NCI-H146 treated with DMSO at 0.1 percent for 48 hours (cell line): ENCODE results near the gene USH1G.
"Not testable (repeated sequence)": the region's sequence is repeated elsewhere in the genome, so short reads cannot be mapped to it uniquely, and the experiment has no call there.

Source experiments
- DNase-seq: peaks from one replicate; lab custom pipeline; 2025; ENCODE audit not compliant: unreplicated experiment; lab: John Stamatoyannopoulos, UW

Gene USH1G

DNA sequence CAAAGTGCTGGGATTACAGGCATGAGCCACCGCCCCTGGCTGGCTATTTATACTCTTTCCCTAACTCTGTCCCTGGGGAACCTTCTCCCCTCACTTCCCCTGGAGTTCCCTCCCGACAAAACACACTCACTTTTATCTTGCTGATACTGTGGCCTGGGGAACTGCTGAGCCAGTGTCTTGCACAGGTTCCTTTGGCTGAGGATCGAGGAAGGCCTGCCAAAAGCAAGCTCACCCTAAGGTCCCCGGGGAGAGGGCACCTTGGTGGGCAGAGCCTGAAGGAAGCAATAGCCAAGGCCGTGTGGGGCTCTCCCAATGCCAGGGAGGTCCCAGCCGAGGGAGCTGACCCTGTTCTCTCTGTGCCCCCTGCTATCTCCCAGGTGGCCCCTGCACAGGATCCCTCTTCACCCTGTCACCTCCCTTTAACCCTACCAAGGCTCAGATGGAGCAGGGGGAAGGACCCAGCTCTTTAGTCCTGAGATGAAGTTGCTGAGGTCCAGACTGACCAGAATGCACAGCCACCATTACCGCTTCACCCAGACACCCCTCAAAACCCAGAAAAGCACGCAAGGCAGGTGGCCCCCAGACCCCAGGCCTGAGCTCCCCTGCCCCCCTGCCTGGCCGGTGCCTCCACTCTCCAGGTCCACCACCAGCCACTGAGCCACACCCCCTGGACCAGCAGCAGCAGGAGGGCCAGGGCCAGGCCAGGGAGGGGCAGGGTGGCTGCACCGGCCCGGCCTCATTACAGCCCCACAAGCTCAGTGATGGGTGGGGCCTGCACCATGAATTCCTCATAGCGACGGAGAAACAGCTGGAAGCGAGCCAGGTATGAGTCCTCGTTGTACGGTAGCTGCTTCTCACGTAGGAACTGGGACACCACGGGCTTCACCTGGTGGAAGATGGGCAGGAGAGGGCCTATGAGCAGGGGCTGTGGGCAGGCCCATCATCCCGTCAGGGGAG lies 45.2 kb downstream of the USH1G start:
- peak; percentile 9 for DNase-seq

GRCh38 chr17:74875977-74876593 lies 47.0 kb downstream of the USH1G start:
- no peak for DNase-seq

- no peak for DNase-seq
Observed at GRCh38 chr17:74875155-74875976, 47.7 kb downstream of the USH1G start.

- no peak for DNase-seq
Observed at GRCh38 chr17:74874615-74875037, 48.4 kb downstream of the USH1G start.

DNA sequence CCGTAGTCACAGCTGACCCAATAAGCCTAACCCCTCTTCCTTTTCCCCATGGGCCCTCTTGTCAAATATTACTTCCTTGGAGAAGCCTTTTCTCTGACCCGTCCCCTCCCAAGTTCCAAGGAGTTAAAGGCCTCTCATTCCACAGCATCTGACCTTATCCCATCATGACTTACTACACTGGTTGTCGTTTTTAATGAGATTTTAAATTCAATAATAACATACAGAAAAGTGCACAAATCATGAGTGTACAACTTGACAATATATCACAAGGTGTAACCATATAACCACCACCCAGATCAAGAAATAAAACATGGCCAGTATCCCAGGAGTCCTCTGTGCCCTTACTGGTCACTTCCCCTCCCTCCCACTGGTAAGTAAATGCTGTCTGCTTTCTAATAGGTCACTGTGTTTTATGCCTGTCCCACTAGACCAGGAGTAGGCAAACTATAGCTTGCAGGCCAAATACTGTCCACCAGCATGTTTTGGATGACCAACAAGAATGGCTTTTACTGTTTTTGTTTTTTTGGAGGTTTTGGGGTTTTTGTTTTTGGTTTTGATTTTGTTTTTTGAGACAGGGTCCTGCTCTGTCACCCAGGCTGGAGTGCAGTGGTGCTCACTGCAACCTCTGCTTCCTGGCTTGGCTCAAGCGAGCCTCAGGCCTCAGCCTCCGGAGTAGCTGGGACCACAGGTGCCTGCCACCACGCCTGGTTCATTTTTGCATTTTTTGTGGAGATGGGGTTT lies 49.0 kb downstream of the USH1G start:
- DNase-seq: no peak

DNA sequence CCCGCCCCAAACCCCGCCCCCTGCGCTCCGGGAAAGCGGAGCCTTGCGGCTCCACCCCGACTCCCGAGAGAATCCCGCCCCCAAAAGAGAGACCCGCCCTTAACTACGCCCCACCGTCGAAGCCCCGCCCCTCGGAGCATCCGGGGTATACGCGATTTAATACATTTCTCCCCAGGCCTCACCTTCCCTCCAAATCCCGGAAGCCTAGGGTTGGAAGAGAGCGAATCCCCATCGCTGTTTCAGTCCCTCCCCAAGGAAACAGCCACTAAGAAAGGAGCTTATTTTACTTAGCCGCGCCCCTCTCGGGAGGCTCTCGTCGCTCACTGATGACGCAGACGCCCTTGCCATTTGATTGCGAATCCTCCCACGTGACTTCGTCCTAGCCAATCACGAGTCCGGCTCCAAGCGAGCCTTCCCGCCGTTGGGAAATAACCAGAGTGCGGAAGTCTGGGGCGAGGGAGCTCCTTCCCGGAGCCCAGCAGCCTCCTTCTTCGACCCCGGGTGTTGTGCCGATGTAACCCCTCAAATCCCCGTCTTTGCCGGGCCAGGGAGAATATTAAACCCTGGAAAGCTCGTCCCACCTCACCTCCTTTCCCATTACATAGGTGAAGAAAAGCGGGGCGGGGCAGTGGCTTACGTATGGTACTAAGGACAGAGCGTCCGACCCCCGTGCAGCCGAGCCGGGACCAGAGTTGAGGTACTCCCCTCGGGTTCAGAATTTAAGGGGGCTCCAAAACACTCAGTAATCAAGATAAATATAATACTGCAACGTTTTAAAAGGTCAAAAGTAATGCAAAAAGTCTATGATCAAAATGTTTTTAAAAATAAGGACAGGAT lies 49.8 kb downstream of the USH1G start:
- peak; percentile 99 for DNase-seq

DNA sequence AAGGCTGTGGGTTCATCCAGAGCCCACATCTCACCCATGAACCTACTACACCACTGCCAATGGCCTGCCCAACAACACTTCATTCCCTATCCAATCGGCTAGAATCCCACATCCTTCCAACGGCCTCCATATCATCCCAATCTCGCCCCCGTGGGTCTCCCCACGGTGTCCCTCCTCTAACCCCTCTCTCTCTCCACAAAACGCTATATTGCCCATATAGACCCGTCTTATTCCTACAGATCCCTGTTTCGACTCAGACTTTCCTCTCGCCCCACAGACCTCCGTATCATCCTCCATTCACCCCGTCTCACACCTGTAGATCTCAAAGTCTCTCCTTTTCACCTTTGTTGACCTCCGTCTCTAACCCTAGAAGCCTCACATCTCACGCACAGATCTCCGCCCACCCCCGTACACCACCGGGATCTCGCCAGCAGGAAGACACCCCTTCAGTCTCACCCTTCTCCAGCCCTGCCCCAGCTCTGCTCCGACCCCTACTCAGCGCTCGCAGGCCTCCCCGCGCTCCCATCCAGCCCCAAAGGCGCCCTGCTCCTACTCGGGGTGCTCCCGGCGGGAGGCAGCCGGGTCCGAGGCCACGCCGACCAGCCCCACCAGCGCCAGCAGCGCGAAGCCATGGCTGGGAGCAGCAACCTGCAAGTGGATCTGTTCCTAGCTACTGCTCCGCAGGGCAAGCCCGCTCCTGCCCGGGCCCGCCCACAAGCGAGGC lies 50.6 kb downstream of the USH1G start, which contains the start of gene FDXR:
Gene FDXR (minus strand): TSS at position 682 of the 724 bp plus-strand sequence. CDS start 50 bp downstream, at position 632.
- DNase-seq: peak; percentile 35

DNA sequence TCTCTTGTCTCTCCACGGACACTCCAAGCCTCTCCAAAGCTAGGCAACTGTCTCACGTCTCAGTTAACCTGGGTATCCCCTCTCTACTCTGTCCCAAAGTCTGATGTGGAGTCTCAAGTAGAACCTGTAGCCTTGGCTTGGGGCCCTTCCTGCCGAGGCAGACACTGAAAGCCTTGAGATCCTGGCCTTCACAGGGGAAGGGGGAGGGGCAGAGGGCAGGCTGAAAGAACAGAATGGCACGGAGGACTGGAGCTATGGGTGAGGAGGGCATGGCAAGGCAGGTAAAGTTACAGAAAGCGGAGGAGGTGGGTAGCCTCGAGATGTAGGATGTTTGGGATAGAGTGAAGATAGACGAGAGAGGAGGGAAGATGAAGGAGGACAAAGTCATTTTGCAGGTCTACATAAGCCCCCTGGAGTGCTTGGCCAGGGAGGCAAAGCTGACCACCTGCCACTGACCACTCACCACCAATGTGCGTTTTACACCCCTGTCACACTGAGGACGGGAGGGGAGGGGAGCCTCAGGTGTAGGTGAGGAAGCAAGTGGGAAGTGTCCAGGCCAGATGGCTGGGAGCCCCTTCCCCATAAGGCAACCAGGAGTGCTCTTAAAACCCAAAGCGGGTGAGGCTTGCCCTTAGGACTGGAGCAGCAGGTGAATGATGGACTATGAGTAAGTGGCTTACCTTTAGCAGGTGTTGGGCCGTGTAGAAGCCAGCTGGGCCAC lies 51.5 kb downstream of the USH1G start:
- no peak for DNase-seq

GRCh38 chr17:74870512-74870911 lies 52.5 kb downstream of the USH1G start:
- no peak for DNase-seq

GRCh38 chr17:74870028-74870427 lies 53.0 kb downstream of the USH1G start:
- DNase-seq: not testable (repeated sequence)

DNA sequence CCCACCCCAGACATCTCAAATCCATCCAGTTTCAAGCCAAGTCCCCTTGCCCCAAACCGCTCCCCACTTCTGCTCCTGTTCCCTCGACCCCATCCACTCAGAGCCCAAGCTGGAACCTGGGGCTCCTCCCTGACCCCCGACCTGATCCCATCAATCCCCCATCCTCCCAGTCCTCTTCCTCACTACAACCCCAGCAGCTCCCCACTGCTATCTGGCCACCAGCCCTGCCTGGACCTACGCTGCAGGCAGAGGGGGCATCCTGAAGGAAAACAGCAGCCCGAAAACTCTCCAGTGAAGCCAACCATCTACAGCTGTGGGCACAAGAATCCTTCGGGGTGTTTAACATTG lies 54.2 kb downstream of the USH1G start:
- DNase-seq: no peak

- DNase-seq: no peak
Observed at GRCh38 chr17:74868251-74868907, 54.7 kb downstream of the USH1G start.

DNA sequence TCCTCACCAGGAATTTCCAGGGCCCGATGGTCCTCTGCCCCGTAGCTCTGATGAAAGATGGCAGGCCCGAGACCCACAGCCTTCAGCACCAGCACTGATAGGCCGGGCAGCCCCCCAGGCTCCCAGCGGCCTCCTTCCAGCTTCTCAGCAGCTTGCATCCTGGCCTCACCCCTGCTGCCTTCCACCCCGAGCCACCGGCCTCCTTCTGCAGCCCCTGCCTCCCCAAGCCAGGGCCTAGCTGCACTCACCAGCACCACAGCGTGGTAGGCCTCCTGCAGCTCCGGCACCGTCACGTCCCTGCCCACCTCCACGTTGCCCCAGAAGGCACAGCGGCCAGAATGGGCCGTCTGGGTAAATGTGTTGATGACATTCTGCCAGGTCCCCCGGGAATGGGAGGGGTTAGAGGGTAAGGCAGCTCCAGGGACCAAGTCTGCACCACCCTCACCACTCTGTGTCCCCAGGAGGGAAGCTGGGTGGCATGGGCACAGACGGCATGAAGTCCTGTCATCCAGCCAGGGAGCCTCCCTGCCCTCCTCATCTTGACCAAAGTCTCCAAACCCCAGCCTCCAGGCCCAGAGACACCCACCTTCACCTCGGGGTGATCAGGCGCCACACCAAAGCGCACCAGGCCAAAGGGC lies 56.7 kb downstream of the USH1G start:
- no peak for DNase-seq
